Memory B cell (primary cell): ENCODE measurements around the gene MATN4.
A peak's percentile ranks its signal among the peaks of the same experiment; 100 is the strongest.

Source experiments
- ATAC-seq: fragments of 150-1000 bp; cut with Tn5 transposase; 2 replicates; pipeline ENCODE4 v1.10.0; 2021; ENCODE audit warnings: low read depth, mild to moderate bottlenecking, moderate library complexity
- DNase-seq, 2 donors: peaks; one replicate each; pipeline ENCODE4 v3.0.0; 2022; ENCODE audit warnings: low spot score in 2 of 2
- H3K27ac Mint-ChIP-seq: one replicate; pipeline ENCODE4 v1.8.0; 2022; ENCODE audit warnings: mild to moderate bottlenecking, moderate library complexity, mixed read lengths
- H3K27me3 Mint-ChIP-seq: one replicate; pipeline ENCODE4 v1.8.0; 2022; ENCODE audit warnings: mixed read lengths
- H3K36me3 Mint-ChIP-seq: one replicate; pipeline ENCODE4 v1.8.0; 2022; ENCODE audit warnings: mild to moderate bottlenecking, mixed read lengths
- H3K4me1 Mint-ChIP-seq: one replicate; pipeline ENCODE4 v1.8.0; 2022; ENCODE audit warnings: mixed read lengths
- H3K4me3 Mint-ChIP-seq: one replicate; pipeline ENCODE4 v1.8.0; 2022; ENCODE audit warnings: mild to moderate bottlenecking, moderate library complexity, mixed read lengths
- H3K9me3 Mint-ChIP-seq: one replicate; pipeline ENCODE4 v1.8.0; 2022; ENCODE audit warnings: mixed read lengths

MATN4 gene

GRCh38 chr20:45313943-45314342 lies 5.8 kb upstream of the MATN4 start:
- Mint-ChIP-seq H3K36me3 (no peaks in the 10 kb centered on the region), H3K27ac (no peak overlapping the region), H3K9me3 (no peaks in the 10 kb centered on the region), H3K4me3 (no peak overlapping the region), H3K27me3 (peaks cover 49% of the 10 kb centered on the region), H3K4me1 (peaks cover 8% of the 10 kb centered on the region)
- no peak for ATAC-seq
- no peak for DNase-seq

GRCh38 chr20:45313065-45313695 lies 5.1 kb upstream of the MATN4 start:
- H3K36me3 Mint-ChIP-seq, result no peaks in the 10 kb centered on the region
- no peak for ATAC-seq
- H3K4me3 Mint-ChIP-seq, result no peak overlapping the region
- peaks cover 6% of the 10 kb centered on the region for H3K4me1 Mint-ChIP-seq
- no peak overlapping the region for H3K27ac Mint-ChIP-seq
- DNase-seq, result no peak
- no peaks in the 10 kb centered on the region for H3K9me3 Mint-ChIP-seq
- H3K27me3 Mint-ChIP-seq, result peaks cover 49% of the 10 kb centered on the region

- Mint-ChIP-seq H3K27ac (no peak overlapping the region), H3K4me3 (no peak overlapping the region), H3K4me1 (peaks cover 6% of the 10 kb centered on the region), H3K27me3 (peaks cover 52% of the 10 kb centered on the region), H3K9me3 (no peaks in the 10 kb centered on the region), H3K36me3 (no peaks in the 10 kb centered on the region)
- DNase-seq (no peak), ATAC-seq (no peak)
Observed at GRCh38 chr20:45312241-45312640, 4.1 kb upstream of the MATN4 start.

GRCh38 chr20:45311589-45312211 lies 3.6 kb upstream of the MATN4 start:
- Mint-ChIP-seq H3K4me3 (no peak overlapping the region), H3K4me1 (peaks cover 3% of the 10 kb centered on the region), H3K36me3 (no peaks in the 10 kb centered on the region), H3K27me3 (peaks cover 49% of the 10 kb centered on the region), H3K27ac (no peak overlapping the region), H3K9me3 (no peaks in the 10 kb centered on the region)
- DNase-seq, result peak; percentile 55 to 71
- peak; percentile 86 for ATAC-seq

GRCh38 chr20:45309075-45309474 lies 976 bp upstream of the MATN4 start:
- H3K27me3 Mint-ChIP-seq, result peaks cover 44% of the 10 kb centered on the region
- no peak overlapping the region for H3K4me3 Mint-ChIP-seq
- ATAC-seq (no peak), DNase-seq (no peak)
- H3K4me1 Mint-ChIP-seq, result peaks cover 3% of the 10 kb centered on the region
- no peak overlapping the region for H3K27ac Mint-ChIP-seq
- no peaks in the 10 kb centered on the region for H3K36me3 Mint-ChIP-seq
- no peaks in the 10 kb centered on the region for H3K9me3 Mint-ChIP-seq

DNA sequence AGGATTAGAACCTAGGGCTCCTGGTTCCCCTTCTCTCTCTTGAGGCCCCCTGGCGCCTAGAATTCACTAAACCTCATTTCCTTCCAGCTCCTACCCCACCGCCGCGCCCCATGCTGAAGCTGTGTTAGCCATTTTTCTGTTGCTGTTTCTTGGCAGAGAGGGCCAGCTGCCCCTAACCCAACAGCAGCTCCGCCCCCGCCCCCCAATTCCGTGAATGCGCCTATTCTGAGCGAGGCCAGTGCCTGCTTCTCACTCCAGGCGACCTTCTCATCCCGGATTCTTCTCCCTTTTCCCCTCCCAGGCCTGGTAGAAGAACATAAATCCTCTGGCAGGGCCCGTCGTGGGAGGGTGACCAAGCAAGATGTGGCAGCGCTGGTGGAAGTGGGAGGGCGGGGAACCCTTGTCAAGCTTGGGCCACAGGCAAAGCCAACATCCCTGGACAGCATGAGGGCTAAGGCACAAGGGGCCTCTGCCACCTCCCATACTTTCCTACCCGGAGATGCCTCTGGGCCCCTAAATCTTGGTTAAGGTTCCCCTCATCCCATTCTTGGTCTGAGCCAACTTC lies 941 bp downstream of the MATN4 start:
- no peaks in the 10 kb centered on the region for H3K9me3 Mint-ChIP-seq
- H3K36me3 Mint-ChIP-seq, result no peaks in the 10 kb centered on the region
- no peak overlapping the region for H3K4me3 Mint-ChIP-seq
- DNase-seq, result no peak
- ATAC-seq, result no peak
- H3K27ac Mint-ChIP-seq, result no peak overlapping the region
- peaks cover 3% of the 10 kb centered on the region for H3K4me1 Mint-ChIP-seq
- peaks cover 40% of the 10 kb centered on the region for H3K27me3 Mint-ChIP-seq

- Mint-ChIP-seq H3K36me3 (no peaks in the 10 kb centered on the region), H3K4me3 (no peak within 1 kb of the TSS), H3K27ac (no peak within 1 kb of the TSS), H3K9me3 (no peaks in the 10 kb centered on the region), H3K4me1 (peaks cover 3% of the 10 kb centered on the region), H3K27me3 (peaks cover 38% of the 10 kb centered on the region)
- ATAC-seq (peak; percentile 51), DNase-seq (peak; percentile 42 to 64)
Observed at GRCh38 chr20:45306431-45306982, 1.6 kb downstream of the MATN4 start, which contains the start of gene RBPJL. Gene RBPJL, plus strand, starts transcription at chr20:45306840. Its CDS starts 83 bp downstream, at chr20:45306923.

DNA sequence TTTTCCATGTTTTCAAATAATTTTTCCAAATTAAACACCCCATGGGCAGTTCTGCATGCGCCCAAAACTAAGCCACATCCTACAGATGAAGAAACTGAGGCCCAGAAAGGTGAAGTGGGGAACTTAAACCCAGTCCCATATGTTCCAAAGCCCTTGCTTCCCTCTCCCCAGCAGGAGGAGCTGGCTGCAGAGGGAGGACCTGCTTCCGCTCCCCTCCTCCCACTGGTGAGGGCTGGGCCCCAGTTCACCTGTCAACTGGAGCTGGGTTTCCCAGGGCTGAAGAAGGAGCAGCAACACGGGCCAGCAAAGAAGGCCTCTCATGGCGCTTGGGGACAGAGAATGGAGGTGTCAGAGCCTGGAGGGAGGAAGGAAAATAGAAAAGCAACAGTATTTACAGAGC lies 2.8 kb downstream of the MATN4 start:
- ATAC-seq (no peak), DNase-seq (no peak)
- no peak overlapping the region for H3K4me3 Mint-ChIP-seq
- no peaks in the 10 kb centered on the region for H3K9me3 Mint-ChIP-seq
- H3K36me3 Mint-ChIP-seq, result no peaks in the 10 kb centered on the region
- H3K4me1 Mint-ChIP-seq, result no peaks in the 10 kb centered on the region
- H3K27ac Mint-ChIP-seq, result no peak overlapping the region
- peaks cover 32% of the 10 kb centered on the region for H3K27me3 Mint-ChIP-seq

DNA sequence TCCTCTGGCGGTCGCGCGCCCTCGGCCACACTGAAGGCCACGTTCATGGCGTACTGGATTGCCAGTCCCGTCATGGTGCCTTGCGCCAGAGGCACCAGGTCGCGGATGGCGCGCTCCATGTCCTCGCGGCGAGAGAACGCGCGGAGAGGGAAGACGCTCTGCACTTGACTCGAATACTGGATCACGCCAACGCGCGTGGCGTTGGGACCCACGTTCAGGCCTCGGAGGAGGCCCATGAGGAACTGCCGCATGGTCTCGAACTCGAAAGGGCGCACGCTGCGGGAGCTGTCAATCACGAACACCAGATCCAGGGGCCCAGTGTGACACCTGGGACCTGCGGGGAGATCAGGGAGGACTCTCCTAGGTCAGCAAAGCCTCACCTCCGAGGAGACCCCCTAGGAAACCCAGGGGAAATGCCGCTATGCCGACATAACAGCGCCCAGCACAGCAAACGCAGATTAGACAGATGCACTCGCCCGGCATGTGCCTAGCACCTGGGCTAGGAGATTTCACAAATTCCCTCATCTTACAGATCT lies 3.6 kb downstream of the MATN4 start:
- no peak for ATAC-seq
- Mint-ChIP-seq H3K27ac (no peak overlapping the region), H3K9me3 (no peaks in the 10 kb centered on the region), H3K27me3 (peaks cover 27% of the 10 kb centered on the region), H3K36me3 (no peaks in the 10 kb centered on the region), H3K4me3 (no peak overlapping the region), H3K4me1 (no peaks in the 10 kb centered on the region)
- DNase-seq, result no peak

DNA sequence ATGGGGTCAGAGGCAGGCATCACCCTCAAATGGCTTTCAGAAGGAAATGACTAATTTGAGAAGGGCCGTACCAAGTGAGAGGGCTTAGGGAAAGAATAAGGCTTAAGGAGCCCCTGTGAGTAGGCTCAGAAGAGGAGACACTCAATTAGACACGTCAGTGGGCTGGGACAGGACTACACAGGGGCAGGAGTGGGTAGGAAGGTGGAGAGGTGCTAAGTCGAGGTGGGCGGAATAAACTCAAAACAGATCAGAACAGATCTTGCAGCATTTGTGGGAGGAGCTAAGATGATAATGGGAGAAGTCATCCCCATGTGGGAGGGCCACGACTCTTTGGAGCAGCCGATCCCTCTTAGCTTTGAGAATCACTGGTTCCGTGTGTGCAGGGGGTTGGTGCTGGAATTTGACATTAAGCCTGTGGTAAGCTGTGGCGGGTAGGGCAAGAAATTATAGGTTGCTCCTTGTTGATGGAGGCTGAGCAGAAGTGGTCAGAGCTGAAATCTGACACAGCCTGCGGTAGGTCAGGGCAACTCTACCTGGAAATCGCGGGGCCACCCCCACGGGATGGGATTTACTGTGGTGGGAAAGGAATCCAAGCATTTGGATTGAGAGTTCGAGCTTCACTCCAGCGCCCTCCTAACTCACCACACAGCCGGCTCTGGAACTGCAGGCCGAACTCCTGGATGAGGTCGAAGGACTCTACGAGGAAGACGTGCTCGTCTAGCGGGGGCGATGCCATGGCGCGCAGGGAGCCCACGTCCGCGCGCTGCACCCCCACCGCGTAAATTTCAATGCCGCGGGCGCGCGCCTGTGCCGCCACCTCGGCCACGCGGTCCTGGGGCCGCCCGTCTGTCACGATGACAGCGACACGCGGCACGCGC lies 4.3 kb downstream of the MATN4 start:
- H3K9me3 Mint-ChIP-seq, result no peaks in the 10 kb centered on the region
- no peaks in the 10 kb centered on the region for H3K36me3 Mint-ChIP-seq
- ATAC-seq, result no peak
- DNase-seq, result no peak
- H3K4me1 Mint-ChIP-seq, result no peaks in the 10 kb centered on the region
- peaks cover 26% of the 10 kb centered on the region for H3K27me3 Mint-ChIP-seq
- no peak overlapping the region for H3K4me3 Mint-ChIP-seq
- no peak overlapping the region for H3K27ac Mint-ChIP-seq

GRCh38 chr20:45301824-45302271 lies 6.3 kb downstream of the MATN4 start:
- Mint-ChIP-seq H3K27ac (no peak overlapping the region), H3K9me3 (no peaks in the 10 kb centered on the region), H3K27me3 (peaks cover 27% of the 10 kb centered on the region), H3K36me3 (no peaks in the 10 kb centered on the region), H3K4me1 (no peaks in the 10 kb centered on the region), H3K4me3 (no peak overlapping the region)
- ATAC-seq, result no peak
- no peak for DNase-seq

DNA sequence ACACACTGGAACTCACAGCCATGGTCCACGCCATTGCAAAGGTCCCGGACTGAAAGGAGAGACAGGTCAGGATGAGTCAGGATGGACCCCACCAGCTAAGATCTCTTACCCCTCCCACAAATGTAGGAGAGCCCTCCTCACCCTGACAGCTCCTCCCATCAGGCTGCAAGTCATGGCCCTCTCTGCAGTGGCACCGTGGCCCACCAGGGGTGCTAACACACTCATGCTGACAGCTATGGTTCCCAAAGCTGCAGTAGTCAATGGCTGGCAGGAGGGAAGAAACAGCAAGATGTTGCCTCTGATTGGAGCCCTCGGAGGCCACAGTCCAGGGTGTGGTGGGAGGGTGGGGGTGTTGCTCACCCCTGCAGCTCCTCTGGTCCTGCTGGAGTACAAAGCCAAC lies 7.1 kb downstream of the MATN4 start:
- Mint-ChIP-seq H3K27ac (no peak overlapping the region), H3K4me1 (no peaks in the 10 kb centered on the region), H3K9me3 (no peaks in the 10 kb centered on the region), H3K36me3 (no peaks in the 10 kb centered on the region), H3K27me3 (peaks cover 31% of the 10 kb centered on the region), H3K4me3 (no peak overlapping the region)
- ATAC-seq, result peak; percentile 76
- no peak for DNase-seq

DNA sequence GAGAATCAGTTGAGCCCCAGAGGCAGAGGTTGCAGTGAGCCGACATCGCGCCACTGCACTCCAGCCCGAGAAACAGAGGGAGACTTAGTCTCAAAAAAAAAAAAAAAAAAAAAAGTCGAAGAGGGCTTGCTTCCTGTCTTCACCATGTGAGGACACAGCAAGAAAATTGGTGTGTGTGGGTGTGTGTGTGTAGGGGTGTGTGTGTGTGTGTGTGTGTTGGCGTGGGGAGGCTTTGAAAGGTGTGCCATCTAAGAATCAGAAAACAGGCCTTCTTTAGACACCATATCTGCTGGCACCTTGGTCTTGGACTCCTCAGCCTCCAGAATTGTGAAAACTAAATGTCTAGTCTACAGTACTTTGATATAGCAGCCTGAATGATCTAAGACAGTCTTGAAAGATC lies 8.3 kb downstream of the MATN4 start:
- ATAC-seq (no peak), DNase-seq (no peak)
- H3K4me1 Mint-ChIP-seq, result no peaks in the 10 kb centered on the region
- H3K9me3 Mint-ChIP-seq, result no peaks in the 10 kb centered on the region
- no peak overlapping the region for H3K27ac Mint-ChIP-seq
- H3K36me3 Mint-ChIP-seq, result no peaks in the 10 kb centered on the region
- H3K4me3 Mint-ChIP-seq, result no peak overlapping the region
- peaks cover 28% of the 10 kb centered on the region for H3K27me3 Mint-ChIP-seq
